H1 (cell line): Measurements from ENCODE around the gene MAF. TPM values are rescaled to one million over a fixed set of nuclear protein-coding genes. Genes with fewer than 3 reads are reported as not detected.

Source experiments
- CTCF ChIA-PET: fragments of 300-600 bp; sonication (Branson Sonifier 250); formaldehyde crosslinking; loops from one replicate; lab custom pipeline; 2021; ENCODE audit not compliant: partially characterized antibody; lab: Charles Lee
- POLR2A ChIA-PET: fragments of 300-600 bp; sonication (Branson Sonifier 250); formaldehyde crosslinking; loops from one replicate; lab custom pipeline; 2021; ENCODE audit warnings: inconsistent platforms; ENCODE audit not compliant: partially characterized antibody; lab: Charles Lee
- DNase-seq, 2 experiments: peaks; one replicate each; pipeline versions ENCODE4 v3.0.0 to v3.0.0-alpha.2; 2010 to 2022; ENCODE audit warnings: low spot score in 2 of 2, low read depth in 1 of 2, mixed read lengths in 1 of 2
- FAIRE-seq: peaks from 2 replicates; lab custom pipeline; 2011; peaks lifted over from hg19 to GRCh38; lab: Jason Lieb, UNC
- H2AFZ ChIP-seq: 2 replicates; pipeline ENCODE4 v1.8.1; 2012; ENCODE audit warnings: low read length, inconsistent platforms
- H2AK5ac ChIP-seq: 2 replicates; pipeline ENCODE4 v1.6.1; 2013; ENCODE audit warnings: low read depth, low read length
- H2BK120ac ChIP-seq: replicated peaks from 2 replicates; pipeline ENCODE3; 2013; ENCODE audit warnings: low read depth, low read length, inconsistent platforms
- H2BK12ac ChIP-seq: 2 replicates; pipeline ENCODE4 v1.6.1; 2013; ENCODE audit warnings: low read depth, low read length
- H2BK15ac ChIP-seq: 2 replicates; pipeline ENCODE4 v1.6.1; 2013; ENCODE audit warnings: low read length
- H2BK20ac ChIP-seq: 2 replicates; pipeline ENCODE4 v1.6.1; 2013; ENCODE audit warnings: low read length
- H2BK5ac ChIP-seq: 2 replicates; pipeline ENCODE4 v1.6.1; 2013; ENCODE audit warnings: low read depth, low read length
- H3K14ac ChIP-seq: 2 replicates; pipeline ENCODE4 v1.6.1; 2013; ENCODE audit warnings: inconsistent platforms; ENCODE audit not compliant: insufficient read length
- H3K18ac ChIP-seq: 2 replicates; pipeline ENCODE4 v1.6.1; 2013; ENCODE audit warnings: low read length; ENCODE audit errors: extremely low read depth
- H3K23ac ChIP-seq: 2 replicates; pipeline ENCODE4 v1.6.1; 2013; ENCODE audit warnings: inconsistent platforms; ENCODE audit not compliant: insufficient read length
- H3K23me2 ChIP-seq: 2 replicates; pipeline ENCODE4 v1.6.1; 2013; ENCODE audit warnings: low read depth, low read length
- H3K27ac ChIP-seq: 2 replicates; pipeline ENCODE4 v1.6.1; 2011; ENCODE audit warnings: low read depth, low read length, inconsistent platforms
- H3K27me3 ChIP-seq, 4 experiments: replicated peaks in 1 of 4; 1 replicate in 1 of 4; 2 replicates in 3 of 4; pipeline versions ENCODE4 v1.6.1 to v1.8.1; 2011 to 2013; ENCODE audit warnings: low read length in 3 of 4, mild to moderate bottlenecking in 3 of 4, inconsistent platforms in 2 of 4, mixed read lengths in 2 of 4, moderate library complexity in 1 of 4; ENCODE audit not compliant: control insufficient read depth in 3 of 4, insufficient read depth in 3 of 4; ENCODE audit errors: extremely low read depth in 1 of 4
- H3K36me3 ChIP-seq, 4 experiments: 2 replicates each; pipeline versions ENCODE4 v1.6.1 to v1.8.1; 2011 to 2013; ENCODE audit warnings: mild to moderate bottlenecking in 4 of 4, low read length in 3 of 4, moderate library complexity in 2 of 4, control low read depth in 1 of 4, inconsistent platforms in 1 of 4; ENCODE audit not compliant: insufficient read depth in 4 of 4, control insufficient read depth in 2 of 4
- H3K4ac ChIP-seq: replicated peaks from 2 replicates; pipeline ENCODE3; 2013; ENCODE audit warnings: low read length, low read depth, mixed read lengths, inconsistent platforms; ENCODE audit not compliant: insufficient read length
- H3K4me1 ChIP-seq, 4 experiments: replicated peaks in 1 of 4; 1 replicate in 1 of 4; 2 replicates in 3 of 4; pipeline versions ENCODE4 v1.6.1 to v1.8.1; 2011 to 2013; ENCODE audit warnings: low read length in 3 of 4, inconsistent platforms in 2 of 4, mixed read lengths in 1 of 4; ENCODE audit not compliant: insufficient read depth in 4 of 4, control insufficient read depth in 3 of 4
- H3K4me2 ChIP-seq, 2 experiments: 2 replicates each; pipeline versions ENCODE4 v1.6.1 to v1.8.1; 2011 to 2013; ENCODE audit warnings: low read depth in 2 of 2, low read length in 2 of 2, control low read depth in 1 of 2, inconsistent platforms in 1 of 2, mild to moderate bottlenecking in 1 of 2; ENCODE audit not compliant: insufficient read depth in 1 of 2
- H3K4me3 ChIP-seq, 4 experiments: fragments of 200-600, 300-600 bp in 1 of 4; sonication (generic), shearing (Covaris generic), sonication (Bioruptor Twin) in 1 of 4; 2 replicates each; pipeline versions ENCODE4 v1.5.1 to v1.8.1; 2011 to 2016; ENCODE audit warnings: low read length in 4 of 4, low read depth in 3 of 4, control low read depth in 2 of 4, inconsistent platforms in 2 of 4, mild to moderate bottlenecking in 2 of 4, mixed read lengths in 1 of 4, moderate library complexity in 1 of 4; ENCODE audit not compliant: insufficient read depth in 2 of 4; ENCODE audit errors: extremely low read depth in 1 of 4
- H3K56ac ChIP-seq: replicated peaks from 2 replicates; pipeline ENCODE3; 2013; ENCODE audit warnings: low read depth, mild to moderate bottlenecking, mixed read lengths, low read length, inconsistent platforms; ENCODE audit not compliant: insufficient read length
- H3K79me1 ChIP-seq: 2 replicates; pipeline ENCODE4 v1.6.1; 2013; ENCODE audit warnings: low read depth, low read length, control low read depth
- H3K79me2 ChIP-seq, 2 experiments: 2 replicates each; pipeline versions ENCODE4 v1.6.1 to v1.8.1; 2012 to 2013; ENCODE audit warnings: low read length in 2 of 2, mild to moderate bottlenecking in 2 of 2, inconsistent platforms in 1 of 2; ENCODE audit not compliant: insufficient read depth in 2 of 2, control insufficient read depth in 1 of 2
- H3K9ac ChIP-seq, 4 experiments: replicated peaks in 1 of 4; 1 replicate in 1 of 4; 2 replicates in 3 of 4; pipeline versions ENCODE4 v1.6.1 to v1.8.1; 2011 to 2013; ENCODE audit warnings: low read depth in 3 of 4, low read length in 3 of 4, control low read depth in 2 of 4, mild to moderate bottlenecking in 2 of 4, moderate library complexity in 2 of 4, inconsistent platforms in 1 of 4; ENCODE audit errors: extremely low read depth in 1 of 4
- H3K9me3 ChIP-seq, 2 experiments: 2 replicates each; pipeline versions ENCODE4 v1.6.1 to v1.8.1; 2012 to 2013; ENCODE audit warnings: mild to moderate bottlenecking in 2 of 2, moderate library complexity in 2 of 2, control low read depth in 1 of 2, inconsistent platforms in 1 of 2, low read depth in 1 of 2, low read length in 1 of 2, mixed read lengths in 1 of 2; ENCODE audit not compliant: insufficient read depth in 2 of 2
- H4K20me1 ChIP-seq, 2 experiments: replicated peaks in 1 of 2; 2 replicates each; pipeline versions ENCODE3 to v1.8.1; 2011 to 2013; ENCODE audit warnings: inconsistent platforms in 2 of 2, low read length in 2 of 2, mild to moderate bottlenecking in 1 of 2; ENCODE audit not compliant: insufficient read depth in 2 of 2, control insufficient read depth in 1 of 2
- H4K5ac ChIP-seq: 2 replicates; pipeline ENCODE4 v1.6.1; 2013; ENCODE audit warnings: low read length, low read depth, mixed read lengths, inconsistent platforms; ENCODE audit not compliant: insufficient read length
- H4K8ac ChIP-seq: 2 replicates; pipeline ENCODE4 v1.8.0; 2013; ENCODE audit warnings: mild to moderate bottlenecking, moderate library complexity, low read length, inconsistent platforms; ENCODE audit not compliant: insufficient read depth; ENCODE audit errors: extremely low read depth
- H4K91ac ChIP-seq: replicated peaks from 2 replicates; pipeline ENCODE3; 2013; ENCODE audit warnings: low read length, mixed read lengths, inconsistent platforms; ENCODE audit not compliant: insufficient read length
- ASH2L ChIP-seq: fragments of 200-600, 300-600 bp; sonication (generic); IDR thresholded peaks from one replicate; pipeline ENCODE4 v1.7.1; 2017; ENCODE audit warnings: low read length
- CHD1 ChIP-seq: IDR thresholded peaks from 2 replicates; pipeline ENCODE4 v1.6.1; 2012; ENCODE audit warnings: low read depth, low read length, improper control_type of control experiment
- FOSL1 ChIP-seq: IDR thresholded peaks from 2 replicates; pipeline ENCODE4 v1.6.1; 2011; ENCODE audit warnings: mild to moderate bottlenecking, low read depth, low read length, moderate library complexity; ENCODE audit not compliant: insufficient read depth
- KDM4A ChIP-seq: IDR thresholded peaks from one replicate; pipeline ENCODE4 v1.7.1; 2012; ENCODE audit warnings: low read depth, mild to moderate bottlenecking, moderate library complexity, low read length, inconsistent platforms; ENCODE audit not compliant: severe bottlenecking
- MAFK ChIP-seq: IDR thresholded peaks from 2 replicates; pipeline ENCODE4 v1.6.1; 2012; ENCODE audit warnings: low read depth, mild to moderate bottlenecking, improper control_type of control experiment, low read length
- POLR2A ChIP-seq, 2 experiments: IDR thresholded peaks; 1 replicate in 1 of 2; 2 replicates in 1 of 2; pipeline ENCODE4 v1.6.1; 2011; ENCODE audit warnings: low read depth in 2 of 2, low read length in 2 of 2, mild to moderate bottlenecking in 2 of 2; ENCODE audit errors: control extremely low read depth in 1 of 2
- POLR2AphosphoS5 ChIP-seq: IDR thresholded peaks from 2 replicates; pipeline ENCODE4 v1.6.1; 2011; ENCODE audit warnings: low read depth, low read length
- RAD21 ChIP-seq, 2 experiments: IDR thresholded peaks in 1 of 2; conservative IDR thresholded peaks in 1 of 2; 2 replicates each; pipeline ENCODE4 v1.6.1; 2011; ENCODE audit warnings: low read depth in 2 of 2, low read length in 2 of 2, improper control_type of control experiment in 1 of 2, inconsistent platforms in 1 of 2, mild to moderate bottlenecking in 1 of 2, moderate library complexity in 1 of 2
- RXRA ChIP-seq: IDR thresholded peaks from 2 replicates; pipeline ENCODE4 v1.6.1; 2011; ENCODE audit warnings: low read depth, mild to moderate bottlenecking, low read length, moderate library complexity; ENCODE audit not compliant: insufficient read depth
- SIX5 ChIP-seq: IDR thresholded peaks from 2 replicates; pipeline ENCODE4 v1.6.1; 2011; ENCODE audit warnings: mild to moderate bottlenecking, low read depth, low read length
- TAF1 ChIP-seq: IDR thresholded peaks from 2 replicates; pipeline ENCODE4 v1.6.1; 2011; ENCODE audit warnings: mild to moderate bottlenecking, low read depth, low read length
- TAF7 ChIP-seq: optimal IDR thresholded peaks from 2 replicates; pipeline ENCODE3; 2011; ENCODE audit warnings: low read depth, mild to moderate bottlenecking, inconsistent platforms, low read length, moderate library complexity, borderline replicate concordance
- YY1 ChIP-seq: IDR thresholded peaks from 2 replicates; pipeline ENCODE4 v1.6.1; 2011; ENCODE audit warnings: low read depth, mild to moderate bottlenecking, low read length
- WGBS, 2 experiments: shearing (Covaris generic) in 1 of 2; methylation state at CpG; one replicate each; pipeline versions ENCODE4 v1.1.6 to v1.1.7; 2013 to 2015; ENCODE audit warnings: low lambda C conversion rate in 2 of 2, mixed read lengths in 2 of 2, inconsistent platforms in 1 of 2, low coverage in 1 of 2, missing lambda C conversion rate in 1 of 2; ENCODE audit not compliant: insufficient replicate concordance in 2 of 2, insufficient coverage in 1 of 2, insufficient read length in 1 of 2; ENCODE audit errors: extremely low coverage in 1 of 2, missing lambda C conversion rate in 1 of 2; 5-methylcytosine and 5-hydroxymethylcytosine counted together
- polyA plus RNA-seq, 7 experiments: library from polyadenylated mRNA; depleted of rRNA in 3 of 7; stranded (reverse) in 5 of 7; unstranded in 2 of 7; fragments of >200 nt in 5 of 7; fragments of 200-250 nt in 2 of 7; gene quantifications; 1 replicate in 5 of 7; 2 replicates in 1 of 7; 4 replicates in 1 of 7; pipeline versions ENCODE4 v1.2.1 to v1.2.3, GENCODE V29; 2011 to 2013; ENCODE audit warnings: missing spikeins in 2 of 7, mixed read lengths in 2 of 7
- total RNA-seq: library from RNA; stranded (reverse); fragmentation: NEBNext Ultra II Directional; extraction: Animal tissue kit (Norgen Biotek cat#: 25700); gene quantifications from 2 replicates; pipeline ENCODE4 v1.2.1, GENCODE V29; 2021

Gene MAF
- total and polyA plus RNA-seq, 2 of the 8 experiments (the other 6 are each of a cell fraction or from before 2014, with no cell fraction given) = 1.3 to 2.7 TPM

DNA sequence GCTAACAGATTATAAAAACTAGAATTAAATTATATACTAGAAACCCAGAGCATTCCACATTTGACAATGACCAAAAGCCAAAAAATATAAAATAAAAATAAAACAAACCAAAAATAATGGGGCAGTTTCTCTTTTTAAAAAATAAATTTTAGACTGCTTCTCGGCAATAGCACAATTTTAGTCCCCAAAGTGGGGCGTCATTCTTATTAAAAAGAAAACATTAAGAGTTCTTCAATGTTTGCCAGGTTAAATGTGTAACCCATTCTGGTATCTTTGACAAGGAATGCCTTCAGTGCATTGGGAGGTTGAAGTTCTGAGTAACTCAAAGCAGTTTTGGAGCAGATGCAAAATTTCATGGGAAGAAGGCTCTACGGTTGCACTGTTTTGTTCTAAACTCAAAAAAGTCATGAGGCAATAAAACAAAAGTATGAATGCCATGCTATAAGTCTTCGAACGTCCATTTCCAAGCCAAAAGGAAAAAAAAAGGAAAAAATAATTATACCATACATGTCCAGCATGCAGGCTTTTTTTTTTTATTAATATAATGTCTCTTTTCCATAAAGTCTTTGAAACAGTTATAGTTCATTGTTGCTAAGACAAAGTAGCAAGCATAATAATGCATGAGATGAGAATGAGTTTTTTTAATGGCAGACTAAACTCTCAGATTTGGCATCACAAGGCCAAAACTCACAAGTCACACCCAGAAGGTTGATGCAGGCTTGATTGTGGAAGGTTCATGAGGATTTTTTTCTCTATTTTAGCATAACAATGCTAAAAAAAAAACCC, 3.1 kb downstream of the MAF start:
- H3K23me2 ChIP-seq = peaks cover 28% of the 10 kb centered on the region
- H2AK5ac ChIP-seq = no peak overlapping the region
- H3K9me3 ChIP-seq = no peaks in the 10 kb centered on the region
- H3K79me2 ChIP-seq = no peaks in the 10 kb centered on the region; a peak in 1 of 4 replicates
- H3K27ac ChIP-seq = no peak overlapping the region
- no peak overlapping the region for H4K8ac ChIP-seq
- H3K4me3 ChIP-seq = peak overlapping the region; percentile 67 to 78 (median 74); a peak in 7 of 8 replicates
- no peaks in the 10 kb centered on the region for H3K79me1 ChIP-seq
- H3K14ac ChIP-seq = no peak overlapping the region
- H3K18ac ChIP-seq = no peak overlapping the region
- no peak overlapping the region for H2BK12ac ChIP-seq
- no peak overlapping the region for H3K23ac ChIP-seq
- H3K4ac ChIP-seq = no peak overlapping the region
- FAIRE-seq (no peak), DNase-seq (no peak)
- no peak overlapping the region for H4K91ac ChIP-seq
- ChIA-PET POLR2A (no interaction called here), CTCF (interaction anchor here (0.6 to 1.0 kb wide), 3 partner anchors 9 to 333 kb away, joined by 3 read pairs; no protein-coding TSS in a partner anchor)
- H3K9ac ChIP-seq = no peak overlapping the region; a peak in 1 of 7 replicates
- peaks cover 0 to 7% (median 2%) of the 10 kb centered on the region in 4 experiments; a peak in 2 of 7 replicates for H3K4me1 ChIP-seq
- H2AFZ ChIP-seq = no peak overlapping the region
- H3K27me3 ChIP-seq = peaks cover 0 to 8% (median 6%) of the 10 kb centered on the region in 4 experiments; a peak in 3 of 7 replicates
- no peak overlapping the region for H2BK20ac ChIP-seq
- no peak overlapping the region for H2BK120ac ChIP-seq
- no peak overlapping the region for H2BK15ac ChIP-seq
- H2BK5ac ChIP-seq = no peak overlapping the region
- 62% methylated on average over 5 of the region's 5 CpGs; no CpG with 5 or more reads in 1 of the 2 experiments for WGBS, 2 experiments
- no peak overlapping the region for H4K5ac ChIP-seq
- no peaks in the 10 kb centered on the region for H3K36me3 ChIP-seq
- H3K56ac ChIP-seq = no peak overlapping the region
- H3K4me2 ChIP-seq = peak overlapping the region; percentile 95 to 100
- no peaks in the 10 kb centered on the region for H4K20me1 ChIP-seq
- TF ChIP-seq CHD1 (no peak), RXRA (no peak), RAD21 (IDR thresholded peaks at IDR 0.05 in 1 of 2, conservative IDR thresholded peaks at IDR 0.05 in 1 of 2; ENCODE audit: low read depth in 2 of 2, low read length in 2 of 2) (no peak), YY1 (no peak), FOSL1 (no peak), KDM4A (no peak), POLR2A (IDR thresholded peaks at IDR 0.05; ENCODE audit: control extremely low read depth in 1 of 2, low read depth in 2 of 2, low read length in 2 of 2) (no peak), POLR2AphosphoS5 (no peak), ASH2L (no peak), SIX5 (no peak), TAF1 (no peak), MAFK (no peak), TAF7 (no peak)
